ENCODE measurements around the gene SV2B. TPM values are rescaled to one million over a fixed set of nuclear protein-coding genes. Genes with fewer than 3 reads are reported as not detected.

The SV2B gene
- polyA plus RNA-seq, 1 donor = 2.4 TPM

GRCh38 chr15:91227117-91227516 is 127.1 kb downstream of the SV2B start:
- no peaks in the 10 kb centered on the region for H3K36me3 ChIP-seq (ENCODE audit: control insufficient read depth, insufficient read depth, low read length)
- no peaks in the 10 kb centered on the region for H3K4me1 ChIP-seq (ENCODE audit: control insufficient read depth, insufficient read depth, low read length)
- H3K27ac ChIP-seq (ENCODE audit: low read length) = no peak overlapping the region
- no peak overlapping the region for H3K4me3 ChIP-seq (ENCODE audit: low read length)
- no peaks in the 10 kb centered on the region for H3K27me3 ChIP-seq (ENCODE audit: control insufficient read depth, insufficient read depth, low read length)
- no peak for DNase-seq
- no peaks in the 10 kb centered on the region for H3K9me3 ChIP-seq (ENCODE audit: control insufficient read depth, low read depth, low read length)
- WGBS (ENCODE audit: insufficient coverage, low lambda C conversion rate) = 100% methylated on average over 1 of the region's 3 CpGs

- no peaks in the 10 kb centered on the region for H3K27me3 ChIP-seq (ENCODE audit: control insufficient read depth, insufficient read depth, low read length)
- no peak overlapping the region for H3K4me3 ChIP-seq (ENCODE audit: low read length)
- 17% methylated on average over 1 of the region's 5 CpGs for WGBS (ENCODE audit: insufficient coverage, low lambda C conversion rate)
- no peaks in the 10 kb centered on the region for H3K4me1 ChIP-seq (ENCODE audit: control insufficient read depth, insufficient read depth, low read length)
- no peak for DNase-seq
- no peak overlapping the region for H3K27ac ChIP-seq (ENCODE audit: low read length)
- H3K9me3 ChIP-seq (ENCODE audit: control insufficient read depth, low read depth, low read length) = no peaks in the 10 kb centered on the region
- H3K36me3 ChIP-seq (ENCODE audit: control insufficient read depth, insufficient read depth, low read length) = no peaks in the 10 kb centered on the region
Measured at GRCh38 chr15:91227766-91228165, 127.7 kb downstream of the SV2B start.

- no CpG with 5 or more reads among the region's 3 CpGs for WGBS (ENCODE audit: insufficient coverage, low lambda C conversion rate)
- H3K9me3 ChIP-seq (ENCODE audit: control insufficient read depth, low read depth, low read length) = no peaks in the 10 kb centered on the region
- no peak overlapping the region for H3K27ac ChIP-seq (ENCODE audit: low read length)
- H3K4me3 ChIP-seq (ENCODE audit: low read length) = no peak overlapping the region
- no peaks in the 10 kb centered on the region for H3K4me1 ChIP-seq (ENCODE audit: control insufficient read depth, insufficient read depth, low read length)
- H3K27me3 ChIP-seq (ENCODE audit: control insufficient read depth, insufficient read depth, low read length) = no peaks in the 10 kb centered on the region
- H3K36me3 ChIP-seq (ENCODE audit: control insufficient read depth, insufficient read depth, low read length) = no peaks in the 10 kb centered on the region
- no peak for DNase-seq
Measured at GRCh38 chr15:91228383-91228782, 128.3 kb downstream of the SV2B start.

GRCh38 chr15:91228890-91229289 is 128.8 kb downstream of the SV2B start:
- Histone ChIP-seq H3K27ac (ENCODE audit: low read length) (no peak overlapping the region), H3K36me3 (ENCODE audit: control insufficient read depth, insufficient read depth, low read length) (no peaks in the 10 kb centered on the region), H3K27me3 (ENCODE audit: control insufficient read depth, insufficient read depth, low read length) (no peaks in the 10 kb centered on the region), H3K4me3 (ENCODE audit: low read length) (no peak overlapping the region), H3K4me1 (ENCODE audit: control insufficient read depth, insufficient read depth, low read length) (no peaks in the 10 kb centered on the region), H3K9me3 (ENCODE audit: control insufficient read depth, low read depth, low read length) (no peaks in the 10 kb centered on the region)
- no peak for DNase-seq
- WGBS (ENCODE audit: insufficient coverage, low lambda C conversion rate) = 100% methylated on average over 1 of the region's 9 CpGs

GRCh38 chr15:91231703-91232102 is 131.6 kb downstream of the SV2B start:
- DNase-seq = no peak
- Histone ChIP-seq H3K36me3 (ENCODE audit: control insufficient read depth, insufficient read depth, low read length) (no peaks in the 10 kb centered on the region), H3K9me3 (ENCODE audit: control insufficient read depth, low read depth, low read length) (no peaks in the 10 kb centered on the region), H3K27ac (ENCODE audit: low read length) (no peak overlapping the region), H3K4me3 (ENCODE audit: low read length) (no peak overlapping the region), H3K4me1 (ENCODE audit: control insufficient read depth, insufficient read depth, low read length) (no peaks in the 10 kb centered on the region), H3K27me3 (ENCODE audit: control insufficient read depth, insufficient read depth, low read length) (peaks cover 3% of the 10 kb centered on the region)
- WGBS (ENCODE audit: insufficient coverage, low lambda C conversion rate) = 74% methylated on average over 2 of the region's 6 CpGs

GRCh38 chr15:91234759-91235158 is 134.7 kb downstream of the SV2B start:
- Histone ChIP-seq H3K36me3 (ENCODE audit: control insufficient read depth, insufficient read depth, low read length) (no peaks in the 10 kb centered on the region), H3K9me3 (ENCODE audit: control insufficient read depth, low read depth, low read length) (no peaks in the 10 kb centered on the region), H3K4me1 (ENCODE audit: control insufficient read depth, insufficient read depth, low read length) (no peaks in the 10 kb centered on the region), H3K27ac (ENCODE audit: low read length) (no peak overlapping the region), H3K27me3 (ENCODE audit: control insufficient read depth, insufficient read depth, low read length) (peaks cover 9% of the 10 kb centered on the region), H3K4me3 (ENCODE audit: low read length) (no peak overlapping the region)
- DNase-seq = no peak
- 100% methylated on average over 1 of the region's 2 CpGs for WGBS (ENCODE audit: insufficient coverage, low lambda C conversion rate)

- no peak overlapping the region for H3K27ac ChIP-seq (ENCODE audit: low read length)
- H3K36me3 ChIP-seq (ENCODE audit: control insufficient read depth, insufficient read depth, low read length) = no peaks in the 10 kb centered on the region
- H3K4me1 ChIP-seq (ENCODE audit: control insufficient read depth, insufficient read depth, low read length) = no peaks in the 10 kb centered on the region
- H3K27me3 ChIP-seq (ENCODE audit: control insufficient read depth, insufficient read depth, low read length) = peaks cover 9% of the 10 kb centered on the region
- DNase-seq = no peak
- no peak overlapping the region for H3K4me3 ChIP-seq (ENCODE audit: low read length)
- no CpG with 5 or more reads among the region's 3 CpGs for WGBS (ENCODE audit: insufficient coverage, low lambda C conversion rate)
- no peaks in the 10 kb centered on the region for H3K9me3 ChIP-seq (ENCODE audit: control insufficient read depth, low read depth, low read length)
Measured at GRCh38 chr15:91235376-91235775, 135.3 kb downstream of the SV2B start.

- Histone ChIP-seq H3K27me3 (ENCODE audit: control insufficient read depth, insufficient read depth, low read length) (peaks cover 12% of the 10 kb centered on the region), H3K4me3 (ENCODE audit: low read length) (no peak overlapping the region), H3K27ac (ENCODE audit: low read length) (no peak overlapping the region), H3K9me3 (ENCODE audit: control insufficient read depth, low read depth, low read length) (no peaks in the 10 kb centered on the region), H3K4me1 (ENCODE audit: control insufficient read depth, insufficient read depth, low read length) (no peaks in the 10 kb centered on the region), H3K36me3 (ENCODE audit: control insufficient read depth, insufficient read depth, low read length) (no peaks in the 10 kb centered on the region)
- 93% methylated on average over 2 of the region's 5 CpGs for WGBS (ENCODE audit: insufficient coverage, low lambda C conversion rate)
- no peak for DNase-seq
Measured at GRCh38 chr15:91237445-91237844, 137.4 kb downstream of the SV2B start.

- Histone ChIP-seq H3K36me3 (ENCODE audit: control insufficient read depth, insufficient read depth, low read length) (no peaks in the 10 kb centered on the region), H3K27me3 (ENCODE audit: control insufficient read depth, insufficient read depth, low read length) (peaks cover 14% of the 10 kb centered on the region), H3K27ac (ENCODE audit: low read length) (no peak overlapping the region), H3K4me1 (ENCODE audit: control insufficient read depth, insufficient read depth, low read length) (no peaks in the 10 kb centered on the region), H3K9me3 (ENCODE audit: control insufficient read depth, low read depth, low read length) (no peaks in the 10 kb centered on the region), H3K4me3 (ENCODE audit: low read length) (no peak overlapping the region)
- no peak for DNase-seq
- WGBS (ENCODE audit: insufficient coverage, low lambda C conversion rate) = 85% methylated on average over 3 of the region's 10 CpGs
Measured at GRCh38 chr15:91238644-91239425, 138.8 kb downstream of the SV2B start.

GRCh38 chr15:91243826-91244225 is 143.8 kb downstream of the SV2B start:
- Histone ChIP-seq H3K36me3 (ENCODE audit: control insufficient read depth, insufficient read depth, low read length) (no peaks in the 10 kb centered on the region), H3K4me1 (ENCODE audit: control insufficient read depth, insufficient read depth, low read length) (no peaks in the 10 kb centered on the region), H3K27ac (ENCODE audit: low read length) (no peak overlapping the region), H3K4me3 (ENCODE audit: low read length) (no peak overlapping the region), H3K9me3 (ENCODE audit: control insufficient read depth, low read depth, low read length) (no peaks in the 10 kb centered on the region), H3K27me3 (ENCODE audit: control insufficient read depth, insufficient read depth, low read length) (peaks cover 7% of the 10 kb centered on the region)
- WGBS (ENCODE audit: insufficient coverage, low lambda C conversion rate) = no CpG with 5 or more reads among the region's 2 CpGs
- DNase-seq = no peak

GRCh38 chr15:91244919-91245318 is 144.9 kb downstream of the SV2B start:
- Histone ChIP-seq H3K36me3 (ENCODE audit: control insufficient read depth, insufficient read depth, low read length) (no peaks in the 10 kb centered on the region), H3K4me1 (ENCODE audit: control insufficient read depth, insufficient read depth, low read length) (no peaks in the 10 kb centered on the region), H3K9me3 (ENCODE audit: control insufficient read depth, low read depth, low read length) (no peaks in the 10 kb centered on the region), H3K4me3 (ENCODE audit: low read length) (no peak overlapping the region), H3K27ac (ENCODE audit: low read length) (no peak overlapping the region), H3K27me3 (ENCODE audit: control insufficient read depth, insufficient read depth, low read length) (peaks cover 7% of the 10 kb centered on the region)
- WGBS (ENCODE audit: insufficient coverage, low lambda C conversion rate) = no CpG with 5 or more reads among the region's 4 CpGs
- DNase-seq = no peak

Measured in large intestine (tissue), 3 donors.